HS-27A (cell line): ENCODE measurements around the gene TTYH3.
"Not testable (repeated sequence)": the region's sequence is repeated elsewhere in the genome, so short reads cannot be mapped to it uniquely, and the experiment has no call there.

Experiments used
- DNase-seq: peaks from one replicate; pipeline ENCODE4 v3.0.0-alpha.2; 2012; ENCODE audit warnings: low read depth, missing footprints

Gene TTYH3

DNA sequence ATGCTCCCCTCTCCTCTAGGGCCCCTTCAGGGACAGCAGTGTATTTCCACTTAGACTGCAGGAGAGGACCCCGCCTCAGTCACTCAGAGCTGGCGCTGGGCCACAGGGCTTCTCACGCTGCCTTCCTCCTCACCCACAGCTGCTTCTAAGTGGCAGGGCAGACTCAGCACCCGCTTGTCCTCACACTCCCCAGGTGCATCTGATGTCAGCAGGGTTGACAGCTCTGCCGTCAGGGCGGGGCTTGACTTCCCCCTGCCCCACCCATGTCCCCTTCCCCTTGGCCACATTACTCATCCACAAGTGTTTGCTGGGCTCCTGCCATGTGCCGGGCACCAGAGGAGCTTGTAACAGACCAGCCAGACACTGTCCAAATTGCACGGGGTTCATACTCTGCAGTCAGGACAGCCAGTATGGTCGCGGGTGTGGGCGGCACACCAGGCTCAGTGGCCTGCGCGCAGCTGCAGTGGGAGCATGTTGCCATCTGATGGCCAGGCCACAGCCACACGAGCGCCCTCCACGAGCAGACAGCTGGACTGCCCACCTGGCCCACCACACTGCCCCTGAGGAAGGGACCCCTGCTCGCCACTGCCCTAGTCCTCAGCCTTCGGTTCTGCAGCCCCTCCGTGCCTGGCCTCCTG, 29.3 kb upstream of the TTYH3 start:
- no peak for DNase-seq

DNA sequence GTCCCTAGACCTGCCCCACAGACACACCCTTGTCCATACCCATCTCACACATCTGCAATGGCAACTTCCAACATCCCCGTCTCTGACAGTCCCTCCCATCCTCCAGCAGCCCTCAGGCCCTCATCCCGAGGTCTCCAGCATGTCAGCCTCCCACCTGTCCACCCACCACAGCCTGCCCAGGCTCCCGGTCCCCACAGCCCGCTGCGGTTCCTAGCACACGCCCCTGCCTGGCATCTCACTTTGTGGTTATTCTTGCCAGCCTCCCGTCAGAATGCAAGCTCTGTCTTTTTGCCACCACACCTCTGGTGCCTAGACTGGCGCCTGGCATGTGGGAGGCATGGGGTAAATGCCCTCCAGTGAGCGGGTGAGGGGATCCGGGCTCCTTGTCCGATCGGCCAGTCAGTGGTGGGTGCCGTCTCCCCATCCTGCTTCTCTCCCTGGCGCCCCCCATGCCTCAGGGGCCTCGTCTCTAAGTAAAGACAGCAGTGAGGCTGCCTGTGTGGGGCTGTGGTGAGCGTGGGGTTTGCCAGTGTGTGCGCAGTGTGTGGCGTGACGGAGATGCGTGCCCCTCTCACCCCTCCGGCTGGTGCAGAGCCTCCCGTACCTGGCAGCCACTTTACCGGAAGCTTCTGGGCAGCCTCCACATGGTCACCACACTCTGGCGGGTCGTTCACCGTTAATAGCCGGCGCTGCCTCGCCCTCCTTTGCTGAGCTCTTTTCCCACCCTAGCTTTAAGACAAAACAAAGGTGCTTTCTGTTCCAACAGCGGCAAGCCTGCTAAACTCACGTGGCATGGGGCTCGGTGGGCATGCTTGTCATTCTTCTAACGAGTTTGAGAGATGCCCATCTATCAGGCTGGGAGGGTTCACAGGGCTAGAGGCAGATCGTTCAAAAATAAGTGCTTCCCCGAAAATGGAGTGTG, 28.5 kb upstream of the TTYH3 start:
- DNase-seq, result no peak

DNA sequence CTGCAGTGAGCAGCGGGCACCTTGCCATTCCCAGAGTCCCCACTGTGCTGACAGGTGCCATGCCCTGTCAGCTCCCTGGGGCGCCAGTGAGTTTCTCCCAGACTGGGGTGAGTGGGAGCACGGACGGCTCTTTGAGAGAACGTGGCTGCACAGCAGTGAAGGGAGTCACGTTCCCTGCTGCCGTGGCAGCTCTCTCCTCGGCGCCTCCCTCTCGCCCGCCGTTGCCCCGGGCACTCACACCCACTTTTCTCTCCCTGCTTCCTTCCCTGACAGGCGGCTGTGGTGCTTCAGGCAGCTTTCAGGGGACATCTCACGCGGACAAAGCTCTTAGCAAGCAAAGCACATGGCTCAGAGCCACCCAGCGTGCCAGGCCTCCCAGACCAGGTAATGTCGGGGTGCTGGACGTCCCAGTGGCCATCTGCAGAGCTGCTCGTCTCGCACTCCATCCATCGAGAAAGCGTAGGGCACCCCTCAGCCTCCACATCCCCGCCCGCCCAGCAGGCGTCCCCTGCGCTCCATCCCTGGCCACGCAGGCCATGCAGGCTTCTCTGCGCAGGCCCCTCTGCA, 27.1 kb upstream of the TTYH3 start:
- DNase-seq, result no peak

DNA sequence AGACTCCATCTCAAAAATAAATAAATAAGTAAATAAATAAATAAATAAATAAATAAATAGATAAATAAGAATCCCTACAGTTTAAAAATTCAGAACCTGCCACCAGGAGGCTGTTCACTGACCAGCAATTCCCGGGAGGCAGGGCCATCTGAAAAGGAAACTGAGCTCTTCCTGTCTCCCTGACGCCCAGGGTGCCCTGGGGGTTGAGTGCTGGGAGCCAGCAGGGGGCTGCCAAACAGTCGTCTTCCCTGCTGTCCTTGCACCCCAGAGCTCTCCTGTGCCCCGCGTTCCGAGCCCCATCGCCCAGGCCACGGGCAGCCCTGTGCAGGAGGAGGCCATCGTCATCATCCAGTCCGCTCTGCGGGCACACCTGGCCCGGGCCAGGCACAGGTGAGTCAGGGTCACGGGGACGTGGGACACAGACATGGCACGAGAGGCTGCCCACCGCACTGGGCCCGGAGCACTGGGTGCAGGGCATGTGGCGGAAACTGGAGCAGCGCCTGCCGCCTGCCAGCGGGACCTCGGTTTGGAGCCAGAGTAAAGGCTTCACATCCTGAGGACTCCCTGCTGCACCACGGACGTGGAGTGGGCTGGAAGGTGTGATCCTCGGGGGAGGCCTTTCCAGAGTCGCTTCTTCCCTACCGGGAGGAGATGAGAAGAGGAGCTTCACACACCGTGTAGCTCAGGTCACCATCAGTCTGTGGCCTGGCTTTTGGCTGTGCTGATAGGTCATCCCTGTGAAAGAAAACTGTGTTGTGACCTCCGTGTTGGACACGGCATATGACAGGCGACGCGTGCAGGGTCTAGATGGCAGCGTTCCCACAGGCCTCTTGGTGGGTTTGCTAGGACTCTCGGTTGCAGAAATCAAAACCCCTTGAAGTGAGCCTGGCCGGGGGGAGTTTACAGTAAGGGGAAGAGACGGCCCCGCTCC, 25.9 kb upstream of the TTYH3 start:
- DNase-seq, result no peak

DNA sequence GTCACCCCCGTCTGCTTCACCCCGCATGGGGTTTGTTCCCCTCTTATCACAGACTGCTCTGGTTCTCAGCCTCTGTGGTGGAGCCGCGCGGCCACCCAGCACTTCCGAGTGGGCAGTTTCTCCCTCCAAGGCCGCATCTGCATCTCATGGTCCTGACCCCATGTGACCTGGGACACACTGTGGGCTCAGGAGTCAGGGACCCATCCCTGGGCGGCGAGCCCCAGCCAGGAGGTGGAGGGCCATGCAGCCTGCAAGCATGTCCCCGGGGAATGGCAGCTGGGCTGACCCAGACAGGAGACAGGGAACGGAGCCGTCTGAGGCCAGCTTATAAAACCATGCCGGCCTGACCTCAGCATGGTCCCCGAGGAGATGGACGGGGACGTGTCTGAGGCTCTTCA, 25.2 kb upstream of the TTYH3 start:
- no peak for DNase-seq

DNA sequence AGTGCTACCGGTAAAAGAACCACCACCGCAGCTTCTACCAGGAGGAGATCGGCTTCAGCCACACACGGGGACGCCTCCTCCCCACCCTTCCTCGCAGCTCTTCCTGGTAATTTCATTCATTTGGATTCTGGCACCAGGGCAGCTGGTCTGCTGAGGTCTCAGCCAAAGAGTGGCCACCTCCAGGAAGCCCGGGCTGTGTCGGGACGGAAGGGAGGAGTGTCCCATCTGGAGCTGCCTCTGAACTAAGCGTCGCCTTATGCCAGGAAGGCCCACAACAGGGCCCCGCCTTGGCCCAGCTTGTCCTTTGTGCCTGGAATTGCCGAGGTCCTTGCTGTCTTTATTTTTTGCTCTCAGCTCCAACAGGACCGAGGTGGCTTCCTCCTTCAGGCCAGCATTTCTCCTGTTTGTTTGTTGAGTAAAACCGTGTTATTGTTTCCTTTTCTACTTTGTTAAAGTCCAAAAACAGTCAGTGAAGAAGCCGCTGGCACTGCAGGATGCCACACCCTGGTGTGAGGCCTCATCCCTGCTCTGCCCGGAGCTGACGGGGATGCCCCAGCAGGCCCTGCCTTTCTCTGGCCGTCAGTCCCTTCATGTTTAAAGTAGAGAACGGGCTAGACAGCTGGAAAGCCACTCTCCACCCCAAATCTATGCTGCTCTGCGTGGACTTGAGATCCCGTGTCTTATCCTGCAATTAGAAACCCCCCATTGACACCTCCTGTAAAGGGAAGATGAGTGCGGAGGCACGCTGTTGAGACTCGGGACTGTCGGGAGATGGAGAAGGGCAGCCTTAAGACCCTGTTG, 24.5 kb upstream of the TTYH3 start:
- no peak for DNase-seq

DNA sequence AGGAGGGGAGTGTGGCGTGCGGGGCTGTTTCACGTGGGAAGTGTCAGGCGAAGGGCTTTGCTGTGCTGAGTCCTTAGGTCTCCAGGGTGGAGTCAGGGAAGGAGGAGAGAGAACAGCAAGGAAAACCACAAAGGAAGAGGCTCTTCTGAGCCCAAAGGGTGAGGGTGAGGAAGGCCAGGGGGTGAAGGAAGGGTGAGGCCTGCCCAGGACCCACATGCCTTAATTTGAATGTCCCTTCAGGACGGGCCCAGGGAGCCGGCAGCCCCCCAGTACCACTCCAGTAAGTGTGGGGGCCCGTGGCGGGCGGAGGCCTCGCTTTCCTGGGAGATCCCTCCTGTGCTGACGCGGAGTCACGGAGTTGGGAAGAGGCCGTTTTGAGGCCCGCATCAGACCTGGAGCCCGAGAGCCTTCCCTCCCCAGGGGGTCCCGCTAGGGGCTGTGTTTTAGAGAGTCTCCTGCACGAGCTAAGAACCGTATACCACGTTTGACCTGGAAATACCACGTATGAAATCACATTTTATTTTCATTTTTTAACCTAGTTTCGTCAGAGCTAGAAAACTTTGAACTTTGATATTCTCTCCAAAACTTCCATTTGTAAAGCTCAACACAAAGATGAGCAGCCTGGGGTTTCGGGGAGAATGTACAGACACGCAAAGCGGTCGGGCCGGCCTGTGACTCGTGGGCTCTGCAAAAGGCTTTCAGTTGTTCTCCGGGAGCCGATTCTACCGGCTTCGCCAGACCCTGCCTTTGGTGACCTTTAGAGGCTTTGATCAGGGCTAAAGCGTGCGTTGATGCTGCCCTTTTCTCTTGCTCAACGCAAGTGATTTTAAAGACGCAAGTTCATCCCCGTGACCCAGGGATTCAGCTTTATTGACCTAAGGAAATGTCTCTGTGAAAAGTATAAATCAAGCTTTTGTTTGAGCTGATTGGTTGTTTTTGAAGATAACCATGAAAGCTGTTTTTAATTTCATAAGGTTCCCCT, 23.6 kb upstream of the TTYH3 start:
- no peak for DNase-seq

DNA sequence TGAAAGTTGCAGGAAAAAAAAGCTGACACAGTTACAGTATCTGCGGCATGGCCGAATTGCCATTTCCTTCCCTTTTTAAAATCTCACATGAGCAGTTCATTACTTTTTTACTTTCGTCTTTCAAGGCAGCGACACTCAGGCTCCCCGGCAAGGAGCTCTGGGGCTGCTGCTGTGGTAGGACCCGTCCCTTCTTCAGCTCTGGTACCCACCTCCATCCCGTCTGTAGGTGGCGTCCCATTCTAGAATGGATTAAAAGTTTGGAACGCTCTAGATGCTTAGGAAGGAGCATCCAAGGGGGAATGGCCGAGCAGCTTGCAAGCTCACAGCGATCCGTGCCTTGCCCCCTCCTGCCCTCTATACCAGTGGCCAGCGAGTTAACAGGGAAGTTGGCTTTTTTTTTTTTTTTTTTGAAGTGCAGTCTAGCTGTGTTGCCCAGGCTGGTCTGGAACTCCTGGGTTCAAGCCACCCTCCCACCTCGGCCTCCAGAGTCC, 22.8 kb upstream of the TTYH3 start:
- no peak for DNase-seq

DNA sequence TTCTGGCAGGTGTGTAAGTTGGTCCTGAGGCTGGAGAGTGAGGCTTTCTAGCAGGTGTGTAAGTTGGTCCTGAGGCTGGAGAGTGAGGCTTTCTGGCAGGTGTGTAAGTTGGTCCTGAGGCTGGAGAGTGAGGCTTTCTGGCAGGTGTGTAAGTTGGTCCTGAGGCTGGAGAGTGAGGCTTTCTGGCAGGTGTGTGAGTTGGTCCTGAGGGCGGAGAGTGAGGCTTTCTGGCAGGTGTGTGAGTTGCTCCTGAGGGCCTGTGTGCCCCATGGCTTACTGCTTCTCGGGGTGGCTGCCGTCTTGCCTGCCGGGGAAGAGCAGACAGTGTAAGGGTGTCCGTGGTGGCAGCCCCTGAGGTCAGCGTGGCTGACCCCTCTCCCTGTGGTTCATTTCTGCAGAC, 22.1 kb upstream of the TTYH3 start:
- not testable (repeated sequence) for DNase-seq

DNA sequence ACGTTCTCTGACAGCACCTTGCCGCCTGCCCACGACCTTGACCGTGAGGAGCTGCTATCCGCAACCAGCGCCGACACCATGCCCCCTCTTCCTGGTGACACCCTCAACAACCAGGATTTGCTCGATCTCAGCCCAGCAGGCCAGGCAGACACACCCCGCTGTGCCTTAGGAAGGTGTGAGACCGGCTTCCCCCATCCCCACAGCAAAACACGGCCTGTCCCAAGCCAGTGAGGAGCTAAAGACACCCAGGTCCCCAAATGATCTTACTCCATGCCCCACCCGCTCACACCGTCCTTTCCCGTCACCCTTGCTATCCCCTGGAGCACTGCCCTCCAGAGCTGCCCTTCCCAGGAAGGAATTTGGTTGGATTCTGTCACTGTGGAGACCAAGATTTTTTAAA, 21.3 kb upstream of the TTYH3 start:
- DNase-seq, result no peak

DNA sequence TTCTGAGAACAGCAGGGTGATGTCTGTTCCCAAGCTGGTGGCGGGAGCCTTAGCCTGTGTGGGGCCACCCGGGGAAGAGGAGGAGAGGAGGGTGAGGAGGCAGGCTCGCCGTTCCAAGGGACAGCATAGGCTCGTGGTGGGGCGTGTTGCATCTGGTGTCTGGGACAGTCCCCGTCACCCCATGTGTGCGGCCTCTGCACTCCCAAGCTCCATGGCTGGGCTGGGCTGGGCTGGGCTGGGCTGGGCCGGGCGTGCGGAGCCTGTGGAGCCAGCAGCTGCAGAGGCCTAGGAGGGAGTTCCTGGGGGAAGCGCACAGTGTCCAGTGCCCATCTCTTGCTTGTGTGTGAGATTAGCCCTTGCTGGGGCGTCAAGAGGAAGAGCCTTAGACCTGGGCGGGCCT, 20.9 kb upstream of the TTYH3 start:
- DNase-seq, result no peak

DNA sequence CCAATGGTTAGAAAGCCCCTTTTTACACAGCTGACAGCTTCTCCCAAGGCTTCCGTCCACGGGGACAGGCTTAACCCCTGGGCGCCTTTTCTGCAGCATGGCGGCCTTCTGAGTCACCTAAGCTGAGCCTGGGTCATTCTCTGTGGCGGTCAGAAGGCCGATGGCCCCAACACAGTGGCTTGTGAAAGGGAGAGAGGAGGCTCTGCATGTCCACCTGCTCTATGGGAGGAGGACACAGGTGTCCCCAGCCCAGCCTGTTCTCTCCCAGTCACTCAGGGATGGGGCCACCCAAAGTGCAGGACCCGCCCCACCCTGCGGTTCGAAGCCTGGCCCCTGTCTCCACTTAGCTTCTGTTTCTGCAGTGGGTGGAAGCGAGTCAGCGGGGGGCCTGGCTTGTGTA, 20.4 kb upstream of the TTYH3 start:
- DNase-seq, result no peak

DNA sequence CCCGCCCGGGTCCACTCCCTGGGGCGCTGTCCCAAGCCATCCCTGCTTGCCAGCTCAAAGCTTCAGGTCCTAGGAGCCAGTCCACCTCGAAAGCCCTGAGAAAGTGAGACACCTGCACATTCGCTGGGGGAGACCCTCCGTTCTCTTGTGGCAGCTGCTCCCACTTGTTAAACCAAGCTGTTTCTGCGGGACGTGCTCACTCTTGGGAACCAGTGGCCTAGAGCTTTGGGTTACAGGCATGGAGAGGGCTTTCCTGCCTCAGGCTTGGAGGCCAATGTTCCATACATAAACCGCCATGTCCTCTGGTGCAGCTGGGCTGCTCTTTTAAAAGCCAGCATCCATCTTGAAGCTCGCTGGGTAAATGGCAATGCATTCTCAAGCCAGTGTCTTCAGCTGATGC, 19.9 kb upstream of the TTYH3 start:
- no peak for DNase-seq

DNA sequence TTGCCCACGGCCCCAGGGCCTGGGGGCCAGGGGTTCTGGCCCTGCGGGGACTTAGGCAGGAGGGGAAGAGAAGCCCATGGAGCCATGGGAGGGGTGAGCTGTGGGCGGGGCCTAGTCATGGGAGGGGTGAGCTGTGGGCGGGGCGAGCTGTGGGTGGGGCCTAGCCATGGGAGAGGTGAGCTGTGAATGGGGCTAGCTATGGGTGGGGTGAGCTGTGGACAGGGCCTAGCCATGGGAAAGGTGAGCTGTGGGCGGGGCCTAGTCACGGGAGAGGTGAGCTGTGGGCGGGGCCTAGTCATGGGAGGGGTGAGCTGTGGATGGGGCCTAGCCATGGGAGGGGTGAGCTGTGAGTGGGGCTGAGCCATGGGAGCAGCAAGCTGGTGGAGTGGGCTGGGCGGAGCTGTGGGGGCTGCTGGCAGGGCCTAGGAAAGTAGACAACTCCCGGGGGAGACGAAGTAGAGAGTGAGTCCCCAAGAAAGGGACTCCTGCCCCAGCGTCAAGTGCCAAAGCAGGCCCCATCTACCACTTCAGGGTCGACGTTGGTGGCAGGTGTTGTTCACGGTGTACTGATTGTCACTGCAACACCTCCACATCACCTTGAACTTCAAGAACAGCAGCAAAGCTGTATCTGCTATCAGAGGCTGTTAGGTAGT, 19.2 kb upstream of the TTYH3 start:
- no peak for DNase-seq

DNA sequence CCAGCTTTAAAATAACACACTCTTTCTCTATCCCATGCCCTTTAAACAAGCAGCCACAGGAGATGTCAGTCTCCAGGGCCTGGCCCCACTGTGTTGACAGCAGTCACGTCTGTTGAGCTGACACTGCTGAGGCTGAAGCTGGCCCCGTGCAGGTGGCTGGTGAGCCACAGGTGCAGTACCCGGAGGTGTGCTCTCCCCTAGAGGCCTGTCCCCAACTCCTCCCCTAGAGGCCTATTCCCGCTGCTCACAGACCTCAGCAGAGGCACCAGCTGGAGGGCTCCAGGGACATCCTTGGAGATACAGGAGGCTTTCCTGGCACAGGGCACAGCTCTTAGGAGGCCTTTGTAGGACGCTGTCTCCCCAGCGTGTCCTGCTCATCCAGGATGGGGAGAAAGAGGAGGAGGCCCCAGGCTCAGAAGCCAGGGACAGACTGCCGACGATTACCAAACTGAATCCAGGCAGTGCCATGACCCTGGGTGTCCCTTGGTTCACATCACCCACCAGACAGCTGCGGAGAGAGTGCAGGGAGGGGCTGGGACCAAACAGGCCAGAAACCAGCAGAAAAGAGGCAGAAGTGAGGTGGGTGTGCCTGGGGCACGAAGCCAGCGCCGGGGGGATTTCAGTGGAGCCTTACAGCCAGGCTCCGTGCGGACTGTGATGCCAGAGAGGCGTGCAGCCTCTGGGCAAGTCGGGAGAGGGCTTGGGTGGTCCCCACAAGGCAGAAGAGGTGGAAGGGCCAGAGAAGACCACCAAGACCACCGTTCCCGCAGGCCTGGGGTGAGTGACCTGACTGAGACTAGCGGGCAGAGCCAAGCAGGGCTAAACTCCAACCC, 18.5 kb upstream of the TTYH3 start:
- DNase-seq, result no peak

DNA sequence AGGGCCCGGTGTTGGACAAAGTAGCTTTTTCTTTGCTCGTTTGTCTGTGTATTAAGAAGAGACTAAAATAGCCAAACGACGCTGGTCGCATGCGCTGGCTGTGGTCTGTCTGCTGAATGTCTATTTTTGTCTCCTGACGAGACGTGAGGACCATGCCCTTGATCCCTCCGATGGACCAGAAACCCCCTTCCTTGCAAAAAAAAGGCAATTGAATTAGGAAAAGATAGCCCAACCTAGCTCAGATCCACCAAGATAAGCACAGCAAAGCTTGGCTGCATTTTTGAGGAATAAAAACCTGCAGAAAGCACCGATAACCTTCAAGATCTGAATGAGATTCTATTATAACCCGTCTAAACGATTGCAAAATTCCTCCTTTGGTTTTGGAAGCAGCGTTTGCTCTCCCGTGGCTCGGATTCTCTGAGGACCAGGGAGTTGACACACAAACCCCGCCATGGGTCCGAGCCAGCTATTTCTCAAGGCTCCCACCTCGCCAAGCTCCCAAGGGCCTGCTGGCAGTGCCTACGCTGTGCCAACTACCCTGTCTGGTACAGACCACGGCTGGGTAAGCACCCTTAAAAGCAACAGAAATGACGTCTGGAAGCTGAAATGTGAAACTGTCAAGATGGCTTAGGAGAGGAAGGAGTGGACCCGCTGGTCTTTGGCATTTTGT, 17.7 kb upstream of the TTYH3 start:
- no peak for DNase-seq

DNA sequence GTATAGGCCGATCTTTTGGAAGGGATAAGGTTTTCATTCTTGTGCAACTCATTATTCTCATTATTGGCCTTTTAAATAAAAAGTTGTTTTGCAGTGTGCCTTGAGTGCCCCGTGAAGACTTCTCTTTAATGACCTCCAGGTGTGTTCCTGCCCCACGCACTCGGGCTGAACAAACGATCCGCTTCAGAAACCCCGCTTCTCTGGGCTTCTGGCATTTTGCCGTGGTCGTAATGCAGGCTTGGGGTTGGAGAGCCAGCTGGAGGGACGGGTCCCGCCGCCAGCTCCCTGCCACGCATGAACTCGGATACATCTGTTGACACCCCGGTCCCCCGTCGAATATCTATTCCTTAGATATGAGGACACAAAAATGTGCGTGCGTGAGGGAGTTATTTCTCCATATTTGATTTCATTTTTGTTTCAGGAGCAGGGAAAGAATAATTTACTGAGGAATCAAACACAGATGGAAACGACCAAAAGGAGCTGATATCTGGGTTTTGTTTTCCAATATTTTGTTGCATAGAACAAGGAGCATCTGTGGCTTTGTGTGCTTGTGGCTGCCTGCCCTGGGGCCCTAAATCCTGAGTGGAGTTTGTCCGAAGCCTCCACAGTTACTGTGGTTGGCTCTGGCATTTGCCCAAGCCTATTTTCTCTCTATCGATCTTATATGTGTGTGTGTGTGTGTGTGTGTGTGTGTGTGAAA, 17.0 kb upstream of the TTYH3 start:
- no peak for DNase-seq
